HG03135 (cell line): ENCODE data around the gene PICK1.
"Not testable (repeated sequence)": the region's sequence is repeated elsewhere in the genome, so short reads cannot be mapped to it uniquely, and the experiment has no call there.

ENCODE experiments used
- ATAC-seq: cut with Tn5 transposase; IDR thresholded peaks from one replicate; pipeline ENCODE4 v1.9.1; 2021; ENCODE audit warnings: mild to moderate bottlenecking, moderate library complexity; ENCODE audit not compliant: unreplicated experiment

PICK1 gene

DNA sequence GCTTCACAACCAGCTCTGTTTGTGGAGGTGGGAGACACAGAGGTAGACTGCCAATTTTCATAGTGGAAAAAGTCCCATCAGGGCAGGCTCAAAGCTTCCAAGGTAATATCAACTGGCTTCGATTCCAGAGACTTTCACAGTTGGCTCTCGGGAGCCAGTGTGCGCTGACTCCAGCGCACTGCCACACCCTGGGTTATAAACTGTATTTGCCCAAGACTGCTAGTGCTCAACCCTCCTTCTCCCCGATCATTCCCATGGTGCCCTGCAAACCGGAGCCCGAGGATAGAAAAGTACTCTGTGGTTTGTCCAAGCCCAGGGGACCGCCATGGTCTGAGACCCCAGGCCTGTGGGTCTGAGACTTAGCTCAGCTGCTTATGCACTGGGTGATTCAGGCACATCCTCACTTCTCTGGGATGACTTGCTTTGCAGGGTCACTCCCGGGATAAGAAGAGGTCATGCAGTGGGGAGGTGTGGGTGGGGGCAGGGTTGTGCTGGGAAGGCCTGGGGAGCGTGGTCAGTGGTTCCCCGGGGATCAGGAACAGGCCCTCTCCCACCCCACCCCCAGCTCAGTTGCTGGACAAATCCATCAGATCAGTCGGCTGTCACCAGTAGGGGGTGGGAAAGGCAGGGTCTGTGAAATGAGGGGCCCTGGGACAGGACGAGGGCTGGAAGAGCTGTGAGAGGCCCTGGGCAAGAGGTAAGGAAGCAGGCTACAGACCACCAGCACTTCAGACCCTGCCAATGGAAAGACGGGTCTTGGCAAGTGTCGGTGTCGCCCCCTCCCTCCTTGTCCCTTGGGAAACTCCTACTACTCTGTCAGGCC lies 26.7 kb upstream of the PICK1 start:
- ATAC-seq = no peak

DNA sequence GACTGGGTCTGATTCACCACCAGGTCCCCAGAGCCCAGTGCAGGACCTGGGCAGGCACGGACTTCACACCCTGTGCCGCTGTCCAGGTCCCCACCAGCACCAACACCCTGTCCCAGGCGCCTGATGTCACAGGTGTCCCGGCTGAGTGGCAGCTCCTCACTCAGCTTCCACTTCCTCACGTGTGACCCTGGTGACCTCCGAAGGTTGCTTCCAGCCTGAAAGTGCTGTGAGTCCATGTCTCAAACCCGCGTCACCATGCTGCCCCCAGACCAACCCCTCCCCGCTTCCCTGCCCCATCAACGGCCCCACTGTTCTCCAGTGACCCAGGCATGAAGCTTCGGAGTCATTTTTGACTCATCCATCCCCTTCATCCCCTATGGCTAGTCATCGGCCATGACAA lies 25.7 kb upstream of the PICK1 start:
- no peak for ATAC-seq

DNA sequence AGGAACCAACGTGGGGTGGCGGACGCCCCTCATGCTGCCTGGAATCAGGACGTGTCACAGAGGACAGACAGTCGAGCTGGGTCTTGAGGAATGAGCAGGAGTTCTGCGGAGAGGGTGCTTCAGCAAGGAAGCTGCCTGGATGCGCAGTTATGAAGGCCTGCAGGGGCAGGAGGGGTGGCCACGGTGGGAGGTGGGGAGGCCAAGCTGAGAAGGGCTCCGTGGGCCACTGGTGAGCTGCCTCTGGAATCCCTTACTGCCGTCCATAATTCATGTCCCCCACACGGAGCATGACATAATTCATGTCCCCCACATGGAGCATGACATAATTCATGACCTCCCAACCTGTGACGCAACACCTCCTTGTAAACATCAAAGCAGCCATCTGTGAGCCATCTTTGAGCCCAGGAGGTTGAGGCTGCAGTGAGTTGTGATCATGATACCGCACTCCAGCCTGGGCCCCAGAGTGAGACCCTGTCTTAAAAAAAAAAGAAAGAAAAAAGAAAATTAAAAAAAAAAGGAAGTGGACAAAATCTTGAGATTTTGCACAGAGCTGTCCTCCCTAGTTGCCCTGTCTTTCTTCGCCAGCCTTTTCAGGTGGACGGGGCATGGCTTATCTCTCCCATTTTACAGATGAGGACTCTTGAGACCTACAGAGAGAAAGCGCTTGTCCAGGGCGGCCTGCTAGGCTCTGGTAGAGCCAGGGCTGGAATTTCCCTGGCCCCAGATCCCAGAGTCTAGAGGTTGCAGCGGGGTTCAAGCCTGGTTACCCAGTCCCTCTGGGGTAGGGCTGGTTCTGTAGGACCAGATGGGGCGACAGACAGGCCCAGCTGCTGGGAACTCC lies 24.3 kb upstream of the PICK1 start:
- ATAC-seq = no peak

DNA sequence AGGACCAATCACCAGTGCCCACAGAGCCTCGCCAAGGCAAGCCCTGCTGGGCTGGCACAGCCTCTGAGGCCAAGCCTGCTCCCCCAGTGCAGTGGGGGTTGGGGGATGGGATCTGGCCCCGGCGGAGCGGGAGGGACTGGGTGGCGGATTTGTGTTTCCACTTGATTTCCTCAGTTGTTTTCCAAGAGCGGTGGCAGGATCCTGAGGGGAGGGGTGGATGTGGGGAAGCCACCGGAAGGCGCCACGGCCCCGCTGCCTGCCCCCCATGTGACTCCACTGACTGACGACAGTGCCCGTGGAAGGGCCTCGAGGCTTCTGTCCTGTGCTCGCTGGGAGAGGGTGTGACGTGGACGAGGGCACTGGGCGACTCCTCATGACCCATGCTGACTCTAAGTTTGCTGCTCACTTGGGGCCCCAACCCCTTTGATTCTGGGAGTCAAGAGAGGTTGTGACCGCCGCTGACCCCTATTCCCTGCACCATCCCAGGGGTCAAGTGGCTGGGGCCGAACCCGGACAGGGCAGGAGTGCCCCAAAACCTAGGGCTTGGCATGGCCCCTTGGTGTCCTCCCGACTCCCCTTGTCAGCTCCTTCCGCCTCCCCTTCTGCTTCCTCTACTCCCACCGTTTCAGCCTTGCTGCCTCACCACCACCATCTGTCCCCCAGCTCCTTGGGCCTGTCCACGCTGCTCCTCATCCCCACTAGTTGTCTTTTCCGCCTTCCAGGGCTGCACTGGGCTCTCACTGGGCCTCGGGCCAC lies 23.5 kb upstream of the PICK1 start:
- ATAC-seq = no peak

- ATAC-seq = no peak
These were observed 22.8 kb upstream of the PICK1 start for GRCh38 chr22:38034278-38034882.

DNA sequence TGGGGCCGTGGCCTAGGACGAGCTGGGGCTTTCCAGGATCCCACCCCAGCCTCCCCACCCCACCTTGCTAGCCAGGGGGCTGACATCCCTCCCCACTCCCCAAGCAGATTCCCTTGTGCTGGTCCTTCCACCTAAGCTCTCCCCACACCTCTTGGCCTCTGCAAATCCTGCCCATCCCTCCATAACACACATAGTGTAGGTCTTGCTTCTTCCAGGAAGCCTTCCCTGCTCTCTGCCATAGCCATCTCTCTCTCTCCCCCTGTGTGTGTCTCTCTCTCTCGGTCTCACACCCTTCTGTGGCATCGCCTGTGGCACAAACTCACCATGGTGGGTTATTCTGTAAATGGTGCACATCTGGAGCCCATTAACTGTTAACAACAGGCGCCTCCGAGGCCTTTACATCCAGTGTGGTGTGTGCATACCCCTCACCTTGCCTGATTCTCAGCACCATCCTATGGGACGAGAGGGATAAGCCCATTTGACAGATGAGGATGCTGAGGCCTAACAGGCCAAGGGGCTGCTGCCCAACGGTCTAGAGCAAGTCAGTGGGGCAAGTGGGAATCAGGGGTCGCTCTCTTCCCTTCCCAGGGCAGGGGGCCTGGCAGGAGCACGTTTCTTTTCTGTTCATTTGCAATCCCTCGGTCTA lies 22.2 kb upstream of the PICK1 start:
- ATAC-seq = no peak

GRCh38 chr22:38035530-38035885 lies 21.7 kb upstream of the PICK1 start:
- no peak for ATAC-seq

DNA sequence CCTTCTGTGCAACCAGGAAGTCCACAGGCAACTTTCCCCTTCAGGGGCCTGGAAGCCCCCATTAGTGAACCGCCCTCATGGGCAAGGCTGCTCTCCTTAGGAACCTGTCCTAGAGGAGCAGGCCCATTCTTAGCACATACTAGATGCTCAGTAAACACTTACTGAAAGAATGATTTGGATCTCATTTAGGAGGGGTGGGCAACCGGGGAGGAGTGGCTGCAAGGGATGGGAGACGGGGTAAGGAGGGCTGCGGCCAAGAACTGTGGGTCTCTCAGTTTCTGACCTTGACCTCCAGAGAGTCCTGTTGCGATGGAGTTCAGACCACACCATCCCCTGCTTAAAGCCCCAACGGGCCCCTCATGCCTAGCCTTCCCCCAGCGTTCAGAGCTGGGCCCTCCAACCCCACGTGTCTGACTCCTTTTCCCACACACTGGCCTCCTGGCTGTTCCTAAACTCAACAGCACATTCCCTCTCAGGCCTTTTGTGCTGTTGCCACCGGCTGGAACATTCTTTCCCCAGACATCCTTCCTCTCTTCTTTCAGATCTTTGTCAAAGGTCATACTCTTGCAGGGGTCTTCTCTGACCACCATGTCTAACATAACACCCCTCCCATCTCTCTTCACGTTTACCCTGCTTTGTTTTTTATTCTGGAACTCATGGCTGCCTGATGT lies 20.7 kb upstream of the PICK1 start:
- no peak for ATAC-seq

- ATAC-seq = not testable (repeated sequence)
These were observed 19.6 kb upstream of the PICK1 start for GRCh38 chr22:38037367-38038150.

DNA sequence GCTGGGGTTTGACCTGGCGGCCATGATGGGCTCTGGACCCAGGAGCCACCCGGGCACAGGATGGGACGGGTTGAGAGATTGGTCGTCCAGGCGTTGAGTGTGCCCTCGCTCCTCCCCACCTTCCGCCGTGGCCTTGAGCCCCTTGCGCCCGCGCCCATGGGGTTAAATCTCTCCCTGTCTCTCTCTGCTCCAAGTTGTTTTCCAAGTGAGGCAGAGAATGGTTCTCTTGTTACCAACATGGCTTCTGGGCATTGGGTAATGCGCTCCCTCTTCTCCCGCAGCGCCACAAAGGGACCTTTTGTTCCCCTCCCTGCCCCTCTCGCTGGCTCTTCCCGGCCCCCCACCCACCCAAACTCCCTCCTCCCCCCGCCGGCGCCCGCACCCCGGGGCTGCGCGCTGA lies 18.8 kb upstream of the PICK1 start:
- ATAC-seq = no peak

- ATAC-seq = no peak
These were observed 18.1 kb upstream of the PICK1 start for GRCh38 chr22:38038890-38039812.

GRCh38 chr22:38040953-38041759 lies 16.0 kb upstream of the PICK1 start:
- no peak for ATAC-seq

DNA sequence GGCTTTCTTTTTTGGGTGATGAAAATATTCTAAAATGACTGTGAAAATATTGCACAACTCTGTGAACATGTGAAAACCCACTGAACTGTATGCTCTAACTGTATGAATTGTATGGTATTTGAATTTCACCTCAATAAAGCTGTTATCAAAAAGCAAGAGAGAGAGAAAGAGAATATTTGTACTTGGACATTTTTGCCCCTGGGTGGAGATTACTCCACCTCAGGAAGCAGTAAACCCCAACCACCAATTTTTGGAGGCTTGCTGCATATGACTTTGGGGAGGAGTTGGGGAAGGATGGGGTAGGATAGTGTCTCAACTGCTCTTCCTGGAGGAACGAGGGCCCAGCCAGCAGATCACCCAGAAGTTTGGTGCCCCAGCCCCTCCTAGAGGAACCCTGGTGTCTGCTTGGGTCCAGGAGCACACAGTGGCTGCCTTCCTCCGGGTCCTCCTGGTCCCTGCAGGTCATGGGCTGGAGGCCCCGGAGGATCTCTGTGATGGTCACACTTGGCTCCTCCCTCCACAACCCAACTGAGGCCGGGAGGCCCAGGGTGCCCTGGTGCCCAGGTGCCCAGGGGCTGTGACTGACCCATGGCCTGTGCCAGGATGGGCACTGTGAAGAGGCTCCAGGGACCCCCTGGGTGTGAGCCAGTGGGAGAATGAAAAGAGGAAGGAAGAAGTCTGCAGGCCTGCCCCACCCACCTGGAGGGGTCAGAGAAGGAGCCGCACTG lies 15.3 kb upstream of the PICK1 start:
- ATAC-seq = no peak

DNA sequence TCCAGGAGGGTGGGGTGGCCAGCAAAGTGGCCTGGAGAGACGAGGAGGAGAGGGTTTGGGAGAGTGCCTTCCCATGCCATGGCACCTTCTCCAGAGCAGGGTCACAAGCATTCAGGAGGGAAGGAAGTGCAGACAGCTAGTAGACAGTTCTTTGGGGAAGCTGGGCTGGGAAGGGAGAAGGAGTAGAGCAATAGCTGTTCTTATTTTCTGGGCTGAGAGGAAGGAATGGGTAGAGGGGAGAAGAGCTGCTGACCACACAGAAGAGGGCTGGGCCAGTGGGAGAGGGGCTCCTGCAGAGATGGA lies 14.8 kb upstream of the PICK1 start:
- ATAC-seq = no peak

- no peak for ATAC-seq
These were observed 13.8 kb upstream of the PICK1 start for GRCh38 chr22:38043151-38044039.
